Ishikawa (cell line): ENCODE results near the gene LMAN1.

Experiments
- CEBPB ChIP-seq: IDR thresholded peaks from 2 replicates; pipeline ENCODE4 v1.6.1; 2012
- CREB1 ChIP-seq: IDR thresholded peaks from 2 replicates; pipeline ENCODE4 v1.6.1; 2012; ENCODE audit warnings: low read depth
- EGR1 ChIP-seq: IDR thresholded peaks from 2 replicates; pipeline ENCODE4 v1.6.1; 2012
- EP300 ChIP-seq: IDR thresholded peaks from 2 replicates; pipeline ENCODE4 v1.6.1; 2012; ENCODE audit warnings: borderline replicate concordance
- FOXM1 ChIP-seq: IDR thresholded peaks from 2 replicates; pipeline ENCODE4 v1.6.1; 2012; ENCODE audit warnings: low read depth, borderline replicate concordance
- NFIC ChIP-seq: IDR thresholded peaks from 2 replicates; pipeline ENCODE4 v1.6.1; 2012
- RAD21 ChIP-seq: IDR thresholded peaks from 2 replicates; pipeline ENCODE4 v1.6.1; 2012; ENCODE audit warnings: low read depth
- TAF1 ChIP-seq: IDR thresholded peaks from 2 replicates; pipeline ENCODE4 v1.6.1; 2012; ENCODE audit warnings: low read depth, mild to moderate bottlenecking
- TCF12 ChIP-seq: IDR thresholded peaks from 2 replicates; pipeline ENCODE4 v1.6.1; 2012; ENCODE audit warnings: low read depth
- TEAD4 ChIP-seq: IDR thresholded peaks from 2 replicates; pipeline ENCODE4 v1.6.1; 2012
- YY1 ChIP-seq: IDR thresholded peaks from 2 replicates; pipeline ENCODE4 v1.6.1; 2012; ENCODE audit warnings: low read depth
- ZBTB7A ChIP-seq: IDR thresholded peaks from 2 replicates; pipeline ENCODE4 v1.6.1; 2012; ENCODE audit warnings: low read depth
- TF ChIP-seq, protein P1 (sequence below): IDR thresholded peaks from 2 replicates; pipeline ENCODE4 v1.6.1; 2012
- TF ChIP-seq, protein P2 (sequence below): IDR thresholded peaks from 2 replicates; pipeline ENCODE4 v1.6.1; 2012; ENCODE audit warnings: low read depth, mild to moderate bottlenecking
- TF ChIP-seq, protein P3 (sequence below): IDR thresholded peaks from 2 replicates; pipeline ENCODE4 v1.6.1; 2012

LMAN1 gene

DNA sequence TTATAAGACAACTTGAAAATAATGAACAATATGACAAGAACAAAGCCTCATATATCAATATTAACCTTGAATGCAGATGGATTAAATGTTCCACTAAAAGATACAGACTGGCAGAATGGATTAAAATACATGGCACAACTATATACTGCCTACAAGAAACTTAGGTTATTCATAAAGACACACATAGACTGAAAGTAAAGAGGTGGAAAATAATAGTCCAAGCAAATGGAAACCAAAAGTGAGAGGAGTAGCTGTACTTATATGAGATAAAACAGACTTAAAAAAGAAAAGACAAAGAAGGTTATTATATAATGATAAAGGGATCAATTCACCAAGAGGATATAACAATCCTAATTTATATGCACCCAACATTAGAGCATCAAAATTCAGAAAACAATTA is 18.2 kb downstream of the LMAN1 start:
- TF ChIP-seq CEBPB (no peak), NFIC (no peak), TCF12 (no peak), TEAD4 (no peak), CREB1 (no peak), RAD21 (no peak), EGR1 (no peak), YY1 (no peak), EP300 (no peak), ZBTB7A (no peak), TAF1 (no peak), FOXM1 (no peak)
- TF ChIP-seq, protein P1, sequence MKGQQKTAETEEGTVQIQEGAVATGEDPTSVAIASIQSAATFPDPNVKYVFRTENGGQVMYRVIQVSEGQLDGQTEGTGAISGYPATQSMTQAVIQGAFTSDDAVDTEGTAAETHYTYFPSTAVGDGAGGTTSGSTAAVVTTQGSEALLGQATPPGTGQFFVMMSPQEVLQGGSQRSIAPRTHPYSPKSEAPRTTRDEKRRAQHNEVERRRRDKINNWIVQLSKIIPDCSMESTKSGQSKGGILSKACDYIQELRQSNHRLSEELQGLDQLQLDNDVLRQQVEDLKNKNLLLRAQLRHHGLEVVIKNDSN: no peak
- TF ChIP-seq, protein P2, sequence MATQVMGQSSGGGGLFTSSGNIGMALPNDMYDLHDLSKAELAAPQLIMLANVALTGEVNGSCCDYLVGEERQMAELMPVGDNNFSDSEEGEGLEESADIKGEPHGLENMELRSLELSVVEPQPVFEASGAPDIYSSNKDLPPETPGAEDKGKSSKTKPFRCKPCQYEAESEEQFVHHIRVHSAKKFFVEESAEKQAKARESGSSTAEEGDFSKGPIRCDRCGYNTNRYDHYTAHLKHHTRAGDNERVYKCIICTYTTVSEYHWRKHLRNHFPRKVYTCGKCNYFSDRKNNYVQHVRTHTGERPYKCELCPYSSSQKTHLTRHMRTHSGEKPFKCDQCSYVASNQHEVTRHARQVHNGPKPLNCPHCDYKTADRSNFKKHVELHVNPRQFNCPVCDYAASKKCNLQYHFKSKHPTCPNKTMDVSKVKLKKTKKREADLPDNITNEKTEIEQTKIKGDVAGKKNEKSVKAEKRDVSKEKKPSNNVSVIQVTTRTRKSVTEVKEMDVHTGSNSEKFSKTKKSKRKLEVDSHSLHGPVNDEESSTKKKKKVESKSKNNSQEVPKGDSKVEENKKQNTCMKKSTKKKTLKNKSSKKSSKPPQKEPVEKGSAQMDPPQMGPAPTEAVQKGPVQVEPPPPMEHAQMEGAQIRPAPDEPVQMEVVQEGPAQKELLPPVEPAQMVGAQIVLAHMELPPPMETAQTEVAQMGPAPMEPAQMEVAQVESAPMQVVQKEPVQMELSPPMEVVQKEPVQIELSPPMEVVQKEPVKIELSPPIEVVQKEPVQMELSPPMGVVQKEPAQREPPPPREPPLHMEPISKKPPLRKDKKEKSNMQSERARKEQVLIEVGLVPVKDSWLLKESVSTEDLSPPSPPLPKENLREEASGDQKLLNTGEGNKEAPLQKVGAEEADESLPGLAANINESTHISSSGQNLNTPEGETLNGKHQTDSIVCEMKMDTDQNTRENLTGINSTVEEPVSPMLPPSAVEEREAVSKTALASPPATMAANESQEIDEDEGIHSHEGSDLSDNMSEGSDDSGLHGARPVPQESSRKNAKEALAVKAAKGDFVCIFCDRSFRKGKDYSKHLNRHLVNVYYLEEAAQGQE: no peak
- TF ChIP-seq, protein P3, sequence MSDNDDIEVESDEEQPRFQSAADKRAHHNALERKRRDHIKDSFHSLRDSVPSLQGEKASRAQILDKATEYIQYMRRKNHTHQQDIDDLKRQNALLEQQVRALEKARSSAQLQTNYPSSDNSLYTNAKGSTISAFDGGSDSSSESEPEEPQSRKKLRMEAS: no peak

DNA sequence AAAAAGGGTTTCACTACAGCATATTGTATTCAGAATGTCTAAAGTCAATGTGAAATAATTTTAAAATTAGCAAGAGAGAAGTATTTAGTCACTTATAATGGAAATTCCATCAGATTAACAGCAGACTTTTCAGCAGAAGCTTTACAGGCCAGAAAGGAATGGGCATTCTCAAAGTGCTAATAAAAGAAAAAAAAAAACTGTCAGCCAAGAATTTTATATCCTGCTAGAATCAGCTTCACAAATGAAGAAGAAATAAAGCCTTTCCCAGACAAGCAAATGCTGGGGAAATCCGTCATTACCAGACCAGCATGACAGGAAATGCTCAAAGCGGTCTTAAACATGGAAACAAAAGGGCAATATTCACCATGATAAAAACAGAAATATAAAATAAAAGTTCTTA is 18.8 kb downstream of the LMAN1 start:
- TF ChIP-seq RAD21 (no peak), CREB1 (no peak), NFIC (no peak), TAF1 (no peak), FOXM1 (no peak), ZBTB7A (no peak), EGR1 (no peak), EP300 (no peak), TCF12 (no peak), TEAD4 (no peak), YY1 (no peak), CEBPB (no peak)
- TF ChIP-seq, protein P1: no peak
- TF ChIP-seq, protein P3: no peak
- TF ChIP-seq, protein P2: no peak

DNA sequence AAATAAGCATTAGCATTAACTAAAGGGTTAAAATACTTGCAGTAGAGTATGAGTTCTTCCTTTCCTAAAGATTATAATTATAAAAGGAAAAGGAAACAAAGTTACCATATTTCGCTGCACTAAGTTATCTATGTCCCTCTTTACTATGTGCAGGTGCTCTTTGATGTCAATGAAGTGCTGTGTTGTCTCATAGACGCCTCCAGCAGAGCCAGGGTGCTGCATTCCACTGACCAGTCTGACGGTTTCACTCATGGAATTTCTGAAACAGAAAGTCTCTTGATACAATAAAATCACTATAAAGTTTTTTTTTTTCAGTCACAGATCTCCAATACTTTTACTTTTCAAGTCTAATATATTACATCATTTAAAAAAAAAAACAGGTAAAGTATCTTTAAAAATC is 26.1 kb downstream of the LMAN1 start:
- TF ChIP-seq CEBPB (no peak), NFIC (no peak), YY1 (no peak), ZBTB7A (no peak), TEAD4 (no peak), TAF1 (no peak)
- TF ChIP-seq, protein P2: no peak
- TF ChIP-seq, protein P1: no peak

DNA sequence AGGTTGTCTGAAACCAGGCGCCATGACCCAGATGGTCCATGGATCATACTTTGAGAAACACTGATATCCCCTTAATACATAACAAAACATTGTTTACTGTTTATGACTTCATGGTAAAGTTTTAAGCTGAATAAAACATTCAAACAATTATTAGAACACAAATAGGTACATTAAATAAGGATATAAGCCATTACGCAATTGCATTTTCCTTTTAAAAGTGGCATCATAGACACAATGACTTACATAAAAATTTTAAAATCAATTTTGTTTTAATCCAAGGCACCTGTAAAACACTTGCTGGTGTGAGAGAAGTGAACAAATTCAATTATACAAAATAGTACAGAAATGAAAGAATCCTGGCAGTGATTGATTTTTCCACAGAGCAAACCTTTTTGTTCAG is 30.4 kb downstream of the LMAN1 start:
- TF ChIP-seq ZBTB7A: no peak

DNA sequence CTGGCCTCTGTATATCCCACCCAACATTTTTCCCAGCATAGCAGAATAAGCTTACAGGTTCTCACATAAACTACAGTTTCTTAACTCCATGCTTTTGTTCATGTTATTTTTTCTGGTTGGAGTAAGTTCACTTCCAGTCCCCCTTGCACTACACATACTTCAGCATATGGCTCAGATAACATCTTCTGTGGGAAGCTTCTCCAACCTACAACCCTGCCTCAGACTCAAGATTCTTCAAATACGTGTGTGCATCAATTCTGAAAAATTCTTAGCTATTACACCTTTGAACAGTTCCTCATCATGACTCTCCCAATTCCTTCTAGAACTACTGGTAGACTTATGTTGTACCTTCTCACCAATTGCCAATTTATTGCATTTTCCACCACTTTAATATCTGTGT is 33.1 kb downstream of the LMAN1 start:
- TF ChIP-seq EP300: no peak
- TF ChIP-seq TAF1: no peak
- no peak for TF ChIP-seq FOXM1
- TF ChIP-seq, protein P2: no peak
- no peak for TF ChIP-seq NFIC
